WTC11 (cell line): ENCODE data around the gene ZC3HAV1L. TPM values are rescaled to one million over a fixed set of nuclear protein-coding genes. Genes with fewer than 3 reads are reported as not detected.

Experiments used
- ATAC-seq: fragments of 200-7000 bp; cut with Tn5 transposase; 2 replicates; pipeline ENCODE4 v1.10.0; 2021; ENCODE audit warnings: mild to moderate bottlenecking, moderate library complexity
- CTCF ChIA-PET: fragments of 300-600 bp; sonication (Branson Sonifier 250); formaldehyde crosslinking; loops from one replicate; lab custom pipeline; 2021; ENCODE audit warnings: antibody characterized with exemption; lab: Charles Lee
- POLR2A ChIA-PET: fragments of 350-600 bp; sonication (Branson Sonifier 250); formaldehyde crosslinking; loops from one replicate; lab custom pipeline; 2021; ENCODE audit warnings: antibody characterized with exemption; lab: Charles Lee
- DNase-seq: peaks from one replicate; pipeline ENCODE4 v3.0.0; 2021; ENCODE audit warnings: low spot score
- H3K27ac Mint-ChIP-seq: 2 replicates; pipeline ENCODE4 v1.8.0; 2021; ENCODE audit warnings: mixed read lengths
- H3K27me3 Mint-ChIP-seq: 2 replicates; pipeline ENCODE4 v1.8.0; 2021; ENCODE audit warnings: low read depth, mild to moderate bottlenecking, moderate library complexity, mixed read lengths
- H3K36me3 Mint-ChIP-seq: 2 replicates; pipeline ENCODE4 v1.8.0; 2021; ENCODE audit warnings: mixed read lengths
- H3K4me1 Mint-ChIP-seq: 2 replicates; pipeline ENCODE4 v1.8.0; 2022; ENCODE audit warnings: mixed read lengths
- H3K4me3 Mint-ChIP-seq: 2 replicates; pipeline ENCODE4 v1.8.0; 2021; ENCODE audit warnings: mild to moderate bottlenecking, moderate library complexity, mixed read lengths
- H3K9me3 Mint-ChIP-seq: 2 replicates; pipeline ENCODE4 v1.8.0; 2021; ENCODE audit warnings: mixed read lengths
- ATF1 ChIP-seq: sonication (generic); formaldehyde crosslinking; IDR thresholded peaks from 2 replicates; pipeline ENCODE4 v1.8.1; 2023; ENCODE audit warnings: mild to moderate bottlenecking, moderate library complexity, missing genetic modification reagents
- ATF6 ChIP-seq: sonication (generic); formaldehyde crosslinking; IDR thresholded peaks from 2 replicates; pipeline ENCODE4 v1.8.1; 2023; ENCODE audit warnings: mild to moderate bottlenecking, missing genetic modification reagents
- CBFB ChIP-seq: sonication (generic); formaldehyde crosslinking; IDR thresholded peaks from 2 replicates; pipeline ENCODE4 v1.8.1; 2022; ENCODE audit warnings: mild to moderate bottlenecking, low read depth, missing genetic modification reagents
- CREM ChIP-seq: sonication (generic); formaldehyde crosslinking; IDR thresholded peaks from 2 replicates; pipeline ENCODE4 v1.8.1; 2022; ENCODE audit warnings: mild to moderate bottlenecking, missing genetic modification reagents, moderate library complexity
- CTCF ChIP-seq: fragments of 200-600 bp; IDR thresholded peaks from 2 replicates; pipeline ENCODE4 v1.8.0; 2022; ENCODE audit warnings: antibody characterized with exemption
- E2F4 ChIP-seq: sonication (generic); formaldehyde crosslinking; IDR thresholded peaks from 2 replicates; pipeline ENCODE4 v1.8.1; 2022; ENCODE audit warnings: low read depth, mild to moderate bottlenecking, moderate library complexity, missing genetic modification reagents, borderline replicate concordance
- E2F5 ChIP-seq: sonication (generic); formaldehyde crosslinking; IDR thresholded peaks from 2 replicates; pipeline ENCODE4 v1.8.1; 2022; ENCODE audit warnings: mild to moderate bottlenecking, moderate library complexity, missing genetic modification reagents
- EMX1 ChIP-seq: fragments of 250-450 bp; sonication (Bioruptor Pico); IDR thresholded peaks from 2 replicates; pipeline ENCODE4 v1.8.0; 2021; ENCODE audit warnings: mild to moderate bottlenecking
- ESRRA ChIP-seq: sonication (generic); formaldehyde crosslinking; IDR thresholded peaks from 2 replicates; pipeline ENCODE4 v1.8.1; 2022; ENCODE audit warnings: mild to moderate bottlenecking, missing genetic modification reagents, borderline replicate concordance
- FOXJ3 ChIP-seq: sonication (generic); formaldehyde crosslinking; IDR thresholded peaks from 2 replicates; pipeline ENCODE4 v1.9.0; 2021; ENCODE audit warnings: missing genetic modification reagents, mild to moderate bottlenecking, borderline replicate concordance
- GRHL2 ChIP-seq: fragments of 250-450 bp; sonication (Bioruptor Pico); IDR thresholded peaks from 2 replicates; pipeline ENCODE4 v1.8.0; 2022; ENCODE audit warnings: mild to moderate bottlenecking, moderate library complexity; ENCODE audit not compliant: insufficient replicate concordance, severe bottlenecking
- HMGA2 ChIP-seq: fragments of 250-450 bp; sonication (Bioruptor Pico); IDR thresholded peaks from 2 replicates; pipeline ENCODE4 v1.4.0; 2021; ENCODE audit warnings: mild to moderate bottlenecking, moderate library complexity
- MLX ChIP-seq: sonication (generic); formaldehyde crosslinking; IDR thresholded peaks from 2 replicates; pipeline ENCODE4 v1.8.1; 2023; ENCODE audit warnings: mild to moderate bottlenecking, missing genetic modification reagents, moderate library complexity
- MXD4 ChIP-seq: fragments of 250-450 bp; sonication (Bioruptor Pico); IDR thresholded peaks from 2 replicates; pipeline ENCODE4 v1.8.0; 2021; ENCODE audit warnings: mild to moderate bottlenecking, moderate library complexity, borderline replicate concordance
- NR2C2 ChIP-seq: sonication (generic); formaldehyde crosslinking; IDR thresholded peaks from 2 replicates; pipeline ENCODE4 v1.8.0; 2022; ENCODE audit warnings: mild to moderate bottlenecking, missing genetic modification reagents
- NR3C1 ChIP-seq: sonication (generic); formaldehyde crosslinking; conservative IDR thresholded peaks from 2 replicates; pipeline ENCODE4 v1.8.1; 2023; ENCODE audit warnings: low read depth, mild to moderate bottlenecking, missing genetic modification reagents
- SMAD3 ChIP-seq: sonication (generic); formaldehyde crosslinking; IDR thresholded peaks from 2 replicates; pipeline ENCODE4 v1.8.0; 2022; ENCODE audit warnings: missing genetic modification reagents, mild to moderate bottlenecking, borderline replicate concordance
- SP1 ChIP-seq: sonication (generic); formaldehyde crosslinking; conservative IDR thresholded peaks from 2 replicates; pipeline ENCODE4 v1.8.1; 2022; ENCODE audit warnings: missing genetic modification reagents
- ZNF138 ChIP-seq: sonication (generic); formaldehyde crosslinking; conservative IDR thresholded peaks from 2 replicates; pipeline ENCODE4 v1.8.1; 2022; ENCODE audit warnings: mild to moderate bottlenecking, moderate library complexity, missing genetic modification reagents
- ZNF232 ChIP-seq: sonication (generic); formaldehyde crosslinking; IDR thresholded peaks from 2 replicates; pipeline ENCODE4 v1.8.0; 2022; ENCODE audit warnings: mild to moderate bottlenecking, missing genetic modification reagents
- ZNF416 ChIP-seq: fragments of 250-450 bp; sonication (Bioruptor Pico); IDR thresholded peaks from 2 replicates; pipeline ENCODE4 v1.9.0; 2021; ENCODE audit warnings: mild to moderate bottlenecking, inconsistent platforms
- ZNF425 ChIP-seq: fragments of 250-450 bp; sonication (Bioruptor Pico); conservative IDR thresholded peaks from 2 replicates; pipeline ENCODE4 v1.9.0; 2021; ENCODE audit warnings: mild to moderate bottlenecking
- total RNA-seq: library from RNA; stranded (reverse); gene quantifications from 3 replicates; pipeline ENCODE4 v1.2.3, GENCODE V29; 2021

ZC3HAV1L gene
- total RNA-seq, 1 experiment from 2014 or later, result 5.8 TPM

- TF ChIP-seq CBFB (CRISPR knock-in tag), result no peak
- TF ChIP-seq E2F4, result no peak
These were observed 2.3 kb downstream of the ZC3HAV1L start (continued) for GRCh38 chr7:139033346-139034114.

- ATAC-seq (no peak), DNase-seq (no peak)
- peaks cover 44% of the 10 kb centered on the region for H3K36me3 Mint-ChIP-seq
- H3K27me3 Mint-ChIP-seq, result peaks cover 11% of the 10 kb centered on the region; the same call in 1 of the 2 replicates
- H3K4me1 Mint-ChIP-seq, result peaks cover 18% of the 10 kb centered on the region
- ChIA-PET POLR2A (interaction anchor here (0.6 kb wide), 1 partner anchor 19 kb away, joined by 3 read pairs; no protein-coding TSS in a partner anchor), CTCF (no interaction called here)
- H3K4me3 Mint-ChIP-seq, result no peak overlapping the region
- no peaks in the 10 kb centered on the region for H3K9me3 Mint-ChIP-seq
- TF ChIP-seq HMGA2, result peak; percentile 96
- TF ChIP-seq EMX1 (CRISPR knock-in tag), result no peak
- no peak for TF ChIP-seq MLX (CRISPR knock-in tag)
- no peak for TF ChIP-seq GRHL2 (CRISPR knock-in tag)
- H3K27ac Mint-ChIP-seq, result no peak overlapping the region
These were observed 3.4 kb downstream of the ZC3HAV1L start for GRCh38 chr7:139032473-139032872.

GRCh38 chr7:139029353-139029752, 6.5 kb downstream of the ZC3HAV1L start:
- ATAC-seq (no peak), DNase-seq (no peak)
- no peak overlapping the region for H3K27ac Mint-ChIP-seq
- H3K4me3 Mint-ChIP-seq, result no peak overlapping the region
- H3K36me3 Mint-ChIP-seq, result peaks cover 64% of the 10 kb centered on the region
- H3K27me3 Mint-ChIP-seq, result no peaks in the 10 kb centered on the region
- TF ChIP-seq SMAD3 (CRISPR knock-in tag) (no peak), MXD4 (CRISPR knock-in tag) (no peak), ZNF425 (CRISPR knock-in tag) (no peak)
- no peaks in the 10 kb centered on the region for H3K4me1 Mint-ChIP-seq
- ChIA-PET CTCF (no interaction called here), POLR2A (interaction anchor here (0.7 kb wide), 1 partner anchor 45 kb away, joined by 4 read pairs; no protein-coding TSS in a partner anchor)
- H3K9me3 Mint-ChIP-seq, result no peaks in the 10 kb centered on the region

GRCh38 chr7:139026551-139026950, 9.3 kb downstream of the ZC3HAV1L start:
- no peak overlapping the region for H3K4me3 Mint-ChIP-seq
- no peak overlapping the region for H3K27ac Mint-ChIP-seq
- ChIA-PET POLR2A (no interaction called here), CTCF (interaction anchor here (1.1 kb wide), 1 partner anchor 48 kb away, joined by 6 read pairs; no protein-coding TSS in a partner anchor)
- DNase-seq (no peak), ATAC-seq (no peak)
- no peaks in the 10 kb centered on the region for H3K27me3 Mint-ChIP-seq
- peaks cover 58% of the 10 kb centered on the region for H3K36me3 Mint-ChIP-seq
- no peaks in the 10 kb centered on the region for H3K9me3 Mint-ChIP-seq
- no peaks in the 10 kb centered on the region for H3K4me1 Mint-ChIP-seq
- TF ChIP-seq CREM (CRISPR knock-in tag), result no peak
- no peak for TF ChIP-seq ZNF138 (CRISPR knock-in tag)
- TF ChIP-seq E2F5 (CRISPR knock-in tag), result no peak
- no peak for TF ChIP-seq EMX1 (CRISPR knock-in tag)
- TF ChIP-seq SP1 (CRISPR knock-in tag), result no peak
- TF ChIP-seq ATF6 (CRISPR knock-in tag), result no peak
- TF ChIP-seq ATF1 (CRISPR knock-in tag), result no peak
- TF ChIP-seq ZNF416, result no peak
- no peak for TF ChIP-seq FOXJ3 (CRISPR knock-in tag)
- TF ChIP-seq NR3C1, result no peak
- no peak for TF ChIP-seq NR2C2 (CRISPR knock-in tag)
- no peak for TF ChIP-seq ESRRA (CRISPR knock-in tag)
- no peak for TF ChIP-seq ZNF232 (CRISPR knock-in tag)
- TF ChIP-seq CTCF, result no peak
